Activated CD4-positive, alpha-beta T cell treated with anti-CD3 and anti-CD28 coated beads for 48 hours (primary cell): ENCODE measurements around the gene CCDC82.

Source experiments
- DNase-seq: peaks from one replicate; pipeline ENCODE4 v3.0.0-alpha.2; 2020

Gene CCDC82

GRCh38 chr11:96358321-96358720 lies 31.4 kb downstream of the CCDC82 start:
- no peak for DNase-seq

DNA sequence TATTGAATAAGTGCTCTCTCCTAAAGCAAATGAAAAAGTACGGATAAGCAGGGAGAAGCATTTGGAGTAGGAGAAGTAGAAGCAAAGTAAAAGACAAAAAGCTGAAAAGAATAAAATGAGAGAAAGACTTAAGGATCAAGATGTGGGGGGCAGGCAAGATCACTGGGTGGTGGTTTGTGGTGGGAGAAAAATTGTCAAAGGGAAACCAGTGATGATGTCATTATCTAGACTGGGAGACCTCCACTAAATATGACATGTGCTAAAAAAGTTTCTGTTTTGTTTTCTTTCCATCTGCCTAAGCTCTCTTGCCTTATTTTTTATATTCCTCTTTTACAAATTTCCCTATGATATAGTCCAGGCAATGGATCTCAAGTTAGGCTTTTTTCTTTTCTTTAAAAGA lies 31.9 kb downstream of the CCDC82 start:
- no peak for DNase-seq

- DNase-seq, result no peak
These were observed 32.9 kb downstream of the CCDC82 start for GRCh38 chr11:96356848-96357247.

- DNase-seq, result peak; percentile 94
These were observed 46.6 kb downstream of the CCDC82 start, which contains the start of gene MAML2 for GRCh38 chr11:96342961-96343711. Gene MAML2 (minus strand): TSS chr11:96343195. CDS start chr11:96341895, 1,300 bp downstream.

GRCh38 chr11:96342014-96342960 lies 47.4 kb downstream of the CCDC82 start:
- no peak for DNase-seq

GRCh38 chr11:96341211-96342013 lies 48.3 kb downstream of the CCDC82 start:
- peak; percentile 74 for DNase-seq

DNA sequence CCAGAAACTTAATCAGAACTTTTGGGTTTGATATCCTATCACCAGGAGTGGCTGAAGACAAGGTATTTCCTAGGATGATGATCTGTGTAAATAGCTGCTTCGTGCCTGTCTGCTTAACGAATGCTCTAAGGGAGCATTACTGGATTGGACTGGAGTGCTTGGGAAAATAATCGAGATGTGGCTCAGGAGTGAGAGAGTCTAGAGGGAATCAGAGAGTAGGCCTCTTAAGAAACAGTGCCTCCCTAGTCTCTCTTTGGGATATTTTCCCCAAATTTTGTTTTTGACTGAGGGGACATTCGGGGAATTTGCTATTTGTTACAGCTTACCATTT lies 49.2 kb downstream of the CCDC82 start:
- no peak for DNase-seq

GRCh38 chr11:96339706-96340554 lies 49.8 kb downstream of the CCDC82 start:
- DNase-seq, result no peak

- DNase-seq, result peak; percentile 61
These were observed 50.6 kb downstream of the CCDC82 start for GRCh38 chr11:96338910-96339705.

DNA sequence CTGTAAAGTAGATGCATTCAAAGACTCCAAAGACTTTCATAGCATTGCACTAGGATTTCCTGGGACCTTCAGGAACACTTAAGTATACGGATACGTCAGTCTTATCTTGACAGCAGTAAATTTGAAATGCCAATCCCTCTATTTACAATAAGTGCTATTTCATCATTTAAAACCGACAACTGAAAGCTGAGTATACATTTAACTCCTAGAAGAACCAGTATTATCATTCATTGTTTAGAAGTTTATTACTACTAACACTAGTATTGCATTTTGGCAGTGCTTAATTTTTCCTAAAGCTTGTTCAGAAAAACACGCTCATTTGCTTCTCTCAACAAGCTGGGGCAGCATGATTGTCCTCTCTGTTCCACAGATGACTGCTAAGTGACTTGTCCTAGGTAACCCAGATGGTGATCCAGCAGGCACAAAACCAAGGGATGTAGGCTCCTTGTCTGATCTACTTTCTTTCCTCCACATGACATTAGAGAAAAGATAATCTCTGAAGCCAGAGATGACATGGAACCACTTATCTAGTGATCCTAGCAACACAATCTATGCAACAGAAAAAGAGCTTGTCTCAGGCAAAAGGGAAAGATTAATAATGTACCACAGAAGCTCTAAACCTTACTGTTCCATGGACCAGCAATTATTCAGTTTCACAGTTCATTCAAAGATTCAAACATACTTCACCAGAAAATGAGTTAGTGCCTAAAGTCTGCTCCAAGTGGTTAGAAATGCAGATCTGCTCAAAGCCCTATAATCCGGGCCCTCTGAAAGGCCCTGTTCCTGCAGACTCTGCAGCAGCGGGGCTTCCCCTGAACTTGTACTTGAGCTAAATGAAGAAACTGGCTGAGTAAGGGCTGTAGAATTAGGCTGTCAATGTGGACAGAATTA lies 51.9 kb downstream of the CCDC82 start:
- DNase-seq, result peak; percentile 72

GRCh38 chr11:96335388-96335787 lies 54.3 kb downstream of the CCDC82 start:
- no peak for DNase-seq

DNA sequence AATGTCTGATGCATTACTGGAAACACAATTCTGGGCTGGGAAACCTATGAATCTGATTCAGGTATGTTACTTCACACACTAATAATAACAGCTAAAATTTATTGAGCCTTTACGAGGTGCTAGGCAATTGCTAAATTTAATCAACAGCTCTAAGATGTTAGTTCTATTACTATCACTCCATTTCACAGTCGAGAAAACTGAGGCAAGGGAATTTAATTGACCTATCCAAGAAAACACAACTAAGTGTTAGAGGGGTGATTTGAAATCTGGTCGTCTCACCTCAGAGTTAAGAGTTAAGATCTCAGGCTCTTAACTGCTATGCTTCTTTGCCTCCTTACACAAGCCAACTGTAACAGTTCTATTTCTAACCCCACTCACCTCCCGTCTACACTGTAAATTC lies 55.5 kb downstream of the CCDC82 start:
- DNase-seq, result no peak

DNA sequence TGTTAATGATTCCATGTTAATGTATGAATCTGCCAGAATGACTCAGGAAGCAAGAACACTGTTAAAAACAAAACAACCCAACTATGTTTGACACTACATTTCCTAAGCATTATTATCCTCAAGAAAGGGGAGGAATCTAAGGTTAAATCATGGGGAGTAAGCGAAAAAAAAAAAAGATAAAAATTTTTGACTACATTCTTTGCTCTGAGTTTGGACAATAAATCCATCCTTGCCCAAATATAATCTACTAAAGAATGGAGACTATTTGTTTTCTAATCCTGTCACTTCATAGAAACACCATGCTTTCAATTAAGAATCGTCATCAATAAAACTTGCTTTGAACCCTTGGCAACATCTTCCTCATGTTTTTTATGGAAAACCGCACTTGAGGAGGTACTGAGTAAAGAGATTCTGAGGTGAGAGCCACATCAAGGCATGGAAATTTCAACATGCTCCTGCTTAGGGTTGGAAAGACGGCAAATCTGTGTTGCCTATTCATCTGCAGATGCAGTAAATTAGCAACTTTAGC lies 56.5 kb downstream of the CCDC82 start:
- DNase-seq, result no peak

DNA sequence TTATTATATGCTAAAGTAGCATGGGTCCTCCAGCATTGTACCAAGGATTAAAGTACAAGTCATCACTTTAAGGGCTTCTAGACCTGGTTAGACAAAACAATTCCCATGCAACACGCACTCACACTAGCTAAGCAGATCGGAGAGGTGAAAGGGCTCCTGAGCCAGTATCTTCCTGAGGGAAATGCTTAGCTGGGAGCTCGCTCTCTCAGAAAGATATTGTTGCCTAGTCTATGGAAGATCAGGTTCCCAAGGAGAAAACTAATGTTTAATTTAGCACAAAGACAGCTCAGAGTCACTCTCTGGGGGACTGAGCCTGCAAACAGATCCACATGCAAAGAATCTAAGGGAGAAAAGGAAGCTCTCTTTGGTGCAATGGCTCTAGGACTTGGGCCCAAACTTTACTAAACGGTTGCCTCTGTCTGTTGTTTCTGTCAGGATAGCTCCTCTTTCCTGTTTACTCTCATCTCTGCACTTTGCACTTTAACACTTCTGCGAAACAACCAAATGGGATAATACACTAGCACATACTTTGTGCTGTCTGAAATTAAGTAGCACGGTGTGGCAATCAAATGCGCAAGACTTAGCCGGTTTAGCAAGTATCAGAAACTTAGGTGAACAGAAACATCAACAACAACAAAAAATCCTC lies 57.5 kb downstream of the CCDC82 start:
- no peak for DNase-seq

DNA sequence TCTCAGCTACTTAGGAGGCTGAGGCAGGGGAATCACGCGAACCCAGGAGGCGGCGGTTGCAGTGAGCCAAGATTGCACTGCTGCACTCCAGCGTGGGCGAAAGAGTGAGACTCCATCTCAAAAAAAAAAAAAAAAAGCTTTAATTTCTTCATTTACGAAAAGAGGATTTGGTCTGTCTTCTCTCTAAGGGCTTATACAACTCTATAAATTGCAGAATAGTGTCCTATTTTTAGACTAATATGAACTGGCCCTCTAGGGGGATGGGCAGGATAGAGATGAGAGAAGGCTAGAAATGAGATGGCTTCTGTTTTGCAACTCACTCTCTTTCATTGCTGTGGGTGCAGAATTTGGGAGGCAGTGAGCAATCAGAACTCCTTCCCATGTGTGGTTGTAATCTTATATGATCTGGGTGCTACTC lies 58.0 kb downstream of the CCDC82 start:
- DNase-seq, result no peak

DNA sequence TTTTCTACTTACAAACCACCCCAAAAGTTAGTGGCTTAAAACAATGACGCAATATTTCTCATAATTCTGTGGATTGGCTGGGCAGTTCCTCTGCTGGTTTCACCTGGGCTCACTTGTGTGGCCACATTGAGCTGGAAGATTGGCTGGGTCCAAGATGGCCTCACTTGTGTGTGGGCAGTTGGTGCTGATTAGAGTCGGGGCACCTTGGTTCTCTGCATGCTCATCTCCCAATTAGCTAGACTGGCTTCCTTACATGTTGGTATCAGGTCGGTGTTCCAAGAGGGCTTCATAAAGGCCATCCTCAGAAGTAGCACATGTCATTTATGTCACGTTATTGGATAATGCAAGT lies 59.2 kb downstream of the CCDC82 start:
- no peak for DNase-seq

DNA sequence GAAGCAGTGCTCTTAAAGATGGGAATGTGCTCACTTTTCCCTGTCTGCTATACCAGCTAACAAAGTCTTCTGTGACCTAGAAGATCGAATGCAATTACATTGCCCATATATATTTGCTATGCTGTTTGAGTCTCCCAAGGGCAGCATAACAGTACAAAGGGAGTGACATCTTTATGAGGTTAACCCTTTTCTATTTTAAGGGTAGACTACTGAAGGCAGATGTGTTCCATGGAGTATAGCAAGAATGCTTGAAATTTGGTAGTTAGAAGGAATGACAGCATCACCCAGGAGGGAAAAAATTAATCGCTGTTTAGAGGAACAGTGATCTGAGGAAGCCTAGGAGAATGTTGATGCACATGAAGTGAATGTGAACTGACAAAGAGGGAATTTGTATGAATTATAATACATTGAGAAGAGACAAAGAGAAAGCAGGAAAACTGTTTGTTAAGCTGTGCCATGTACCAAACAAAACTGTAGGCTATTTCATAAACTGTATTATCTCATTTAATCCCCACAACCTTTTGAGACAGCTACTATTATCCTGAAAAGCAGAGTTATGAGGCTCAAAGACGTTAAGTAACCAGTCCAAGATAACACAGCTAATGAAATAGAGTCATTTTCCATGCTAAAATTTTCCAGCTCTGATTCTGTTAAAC lies 59.7 kb downstream of the CCDC82 start:
- DNase-seq, result no peak

GRCh38 chr11:96329419-96329818 lies 60.3 kb downstream of the CCDC82 start:
- DNase-seq, result no peak
